IPS-20b (cell line): ENCODE data around the gene CNBD2.
"Not testable (repeated sequence)": the region's sequence is repeated elsewhere in the genome, so short reads cannot be mapped to it uniquely, and the experiment has no call there.

Experiments
- H3K27ac ChIP-seq: one replicate; pipeline ENCODE4 v1.5.1; 2013; ENCODE audit warnings: low read length
- H3K27me3 ChIP-seq: 2 replicates; pipeline ENCODE4 v1.6.1; 2013; ENCODE audit warnings: mild to moderate bottlenecking, low read length, inconsistent platforms; ENCODE audit not compliant: insufficient read depth
- H3K36me3 ChIP-seq: 2 replicates; pipeline ENCODE4 v1.6.1; 2013; ENCODE audit warnings: low read depth, mild to moderate bottlenecking, inconsistent platforms, low read length, moderate library complexity; ENCODE audit not compliant: insufficient read depth
- H3K4me1 ChIP-seq: 2 replicates; pipeline ENCODE4 v1.6.1; 2013; ENCODE audit warnings: mild to moderate bottlenecking, control low read depth, inconsistent platforms, low read length, moderate library complexity; ENCODE audit not compliant: insufficient read depth
- H3K4me3 ChIP-seq: 2 replicates; pipeline ENCODE4 v1.5.1; 2013; ENCODE audit warnings: mild to moderate bottlenecking, low read length, inconsistent platforms
- H3K9ac ChIP-seq: 2 replicates; pipeline ENCODE4 v1.6.1; 2013; ENCODE audit warnings: low read depth, mild to moderate bottlenecking, inconsistent platforms, low read length, moderate library complexity
- H3K9me3 ChIP-seq: 2 replicates; pipeline ENCODE4 v1.6.1; 2013; ENCODE audit warnings: mild to moderate bottlenecking, low read depth, low read length, inconsistent platforms; ENCODE audit not compliant: insufficient read depth

CNBD2 gene

DNA sequence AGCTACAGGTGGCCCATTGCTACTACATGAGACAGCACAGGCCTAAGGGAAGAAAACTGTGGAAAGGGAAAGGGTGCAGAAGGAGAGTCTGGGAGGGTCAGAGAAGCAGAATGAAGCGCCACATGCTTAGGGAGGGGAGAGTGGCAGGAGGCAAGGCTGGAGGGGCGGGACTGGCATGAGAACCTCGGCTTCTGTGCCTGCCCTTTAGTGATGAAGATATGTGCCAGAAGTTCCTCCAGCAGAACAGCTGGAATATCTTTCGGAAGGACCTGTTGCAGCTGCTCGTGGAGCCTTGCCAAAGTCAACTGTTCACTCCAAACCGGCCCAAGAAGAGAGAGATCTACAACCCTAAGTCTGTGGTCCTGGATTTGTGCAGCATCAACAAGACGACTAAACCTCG lies 61.8 kb downstream of the CNBD2 start:
- Histone ChIP-seq H3K4me3 (no peak overlapping the region), H3K4me1 (no peaks in the 10 kb centered on the region), H3K9me3 (no peaks in the 10 kb centered on the region), H3K27me3 (no peaks in the 10 kb centered on the region), H3K36me3 (no peaks in the 10 kb centered on the region), H3K9ac (no peak overlapping the region), H3K27ac (no peak overlapping the region)

DNA sequence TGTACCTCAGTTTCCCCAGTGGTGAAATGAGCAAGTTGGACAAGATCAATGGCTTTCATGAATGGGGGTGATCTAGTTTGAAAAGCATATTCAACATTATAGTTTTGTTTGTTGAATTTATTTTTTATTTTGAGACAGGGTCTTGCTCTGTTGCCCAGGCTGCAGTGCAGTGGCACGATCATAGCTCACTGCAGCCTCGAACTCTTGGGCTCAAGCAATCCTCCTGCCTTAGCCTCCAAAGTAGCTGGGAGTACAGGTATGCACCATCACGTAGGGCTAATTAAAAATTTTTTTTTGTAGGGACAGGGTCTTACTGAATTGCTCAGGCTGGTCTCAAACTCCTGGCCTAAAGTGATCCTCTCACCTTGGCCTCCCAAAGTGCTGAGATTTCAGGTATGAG lies 63.4 kb downstream of the CNBD2 start:
- no peaks in the 10 kb centered on the region for H3K4me1 ChIP-seq

DNA sequence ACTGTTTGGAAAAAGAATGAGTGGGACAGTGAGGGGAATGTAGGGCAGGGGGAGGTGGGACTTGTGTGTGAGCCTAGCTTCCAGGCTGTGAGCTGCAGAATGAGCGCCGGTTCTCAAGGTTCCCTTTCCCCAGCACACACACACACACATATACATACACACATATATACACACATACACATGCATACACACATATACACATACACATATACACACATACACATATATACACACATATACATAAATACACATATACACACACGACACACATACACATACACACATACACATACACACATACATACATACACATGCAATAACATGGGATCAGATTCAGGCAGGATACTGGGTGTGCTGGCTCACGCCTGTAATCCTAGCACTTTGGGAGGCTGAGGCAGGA lies 66.5 kb downstream of the CNBD2 start:
- Histone ChIP-seq H3K9me3 (no peaks in the 10 kb centered on the region), H3K9ac (no peak overlapping the region), H3K4me1 (no peaks in the 10 kb centered on the region), H3K36me3 (no peaks in the 10 kb centered on the region), H3K27ac (no peak overlapping the region), H3K27me3 (no peaks in the 10 kb centered on the region), H3K4me3 (no peak overlapping the region)

More for the DNA sequence above, 63.4 kb downstream of the CNBD2 start:
- no peaks in the 10 kb centered on the region for H3K36me3 ChIP-seq
- no peak overlapping the region for H3K4me3 ChIP-seq
- no peaks in the 10 kb centered on the region for H3K9me3 ChIP-seq
- H3K27me3 ChIP-seq, result no peaks in the 10 kb centered on the region
- H3K9ac ChIP-seq, result no peak overlapping the region
- H3K27ac ChIP-seq, result no peak overlapping the region

DNA sequence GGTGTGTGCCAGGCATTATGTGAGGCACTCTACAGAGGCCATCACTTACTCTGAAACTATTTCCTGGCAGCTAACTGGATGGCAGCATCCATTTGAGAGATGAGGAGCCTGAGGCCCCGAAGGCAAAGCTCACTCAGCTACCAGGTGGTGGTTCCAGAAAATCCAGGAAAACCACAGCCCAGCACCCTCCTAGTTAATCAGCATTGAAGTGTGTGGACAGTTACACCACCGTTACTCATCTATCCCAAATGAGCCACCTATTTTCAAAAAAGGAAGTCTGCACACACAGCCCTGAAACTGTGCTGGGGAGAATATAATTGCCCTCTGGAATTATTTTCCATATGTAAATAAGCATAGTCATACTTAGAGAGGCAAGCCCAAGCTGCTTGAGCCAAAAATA lies 67.4 kb downstream of the CNBD2 start:
- Histone ChIP-seq H3K4me3 (no peak overlapping the region), H3K27ac (no peak overlapping the region), H3K9ac (no peak overlapping the region), H3K36me3 (no peaks in the 10 kb centered on the region), H3K9me3 (no peaks in the 10 kb centered on the region), H3K4me1 (no peaks in the 10 kb centered on the region), H3K27me3 (no peaks in the 10 kb centered on the region)

DNA sequence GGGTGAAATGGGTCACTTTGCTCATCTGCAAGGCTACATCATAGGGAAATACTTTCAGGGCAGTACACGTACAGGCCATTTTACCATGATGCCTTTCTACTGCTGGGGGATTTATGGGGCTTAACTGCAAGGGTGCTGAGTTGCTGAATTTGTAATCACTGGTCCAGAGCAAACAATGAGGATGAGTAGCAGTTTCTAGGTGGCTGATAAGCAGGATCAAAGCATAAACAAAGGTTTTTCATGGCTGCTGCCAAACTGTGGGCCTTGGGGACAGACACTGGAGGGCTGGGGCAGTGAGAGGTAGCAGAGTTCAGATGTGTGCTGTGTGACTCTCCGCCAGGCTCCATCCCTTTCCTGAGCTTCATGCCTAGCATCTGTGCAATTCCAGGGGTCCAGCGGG lies 68.3 kb downstream of the CNBD2 start:
- H3K4me1 ChIP-seq, result no peaks in the 10 kb centered on the region
- no peaks in the 10 kb centered on the region for H3K9me3 ChIP-seq
- H3K27ac ChIP-seq, result no peak overlapping the region
- no peaks in the 10 kb centered on the region for H3K36me3 ChIP-seq
- H3K4me3 ChIP-seq, result no peak overlapping the region
- no peak overlapping the region for H3K9ac ChIP-seq
- H3K27me3 ChIP-seq, result no peaks in the 10 kb centered on the region

DNA sequence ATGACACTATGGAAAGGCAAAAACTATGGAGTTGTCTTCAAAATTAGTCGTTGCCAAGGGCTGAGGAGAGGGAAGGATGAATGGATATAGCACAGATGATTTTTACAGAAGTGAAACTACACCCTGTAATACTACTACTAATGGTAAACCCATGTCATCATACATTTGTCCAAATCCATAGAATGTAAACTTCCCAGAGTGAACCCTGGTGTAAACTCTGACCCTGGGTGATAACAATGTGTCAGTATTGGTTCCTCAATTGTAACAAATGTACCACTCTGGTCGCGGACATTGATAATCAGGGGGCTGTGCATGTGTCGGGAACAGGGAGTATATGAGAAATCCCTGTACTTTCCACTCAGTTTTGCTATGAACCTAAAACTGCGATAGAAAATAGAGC lies 72.2 kb downstream of the CNBD2 start:
- no peak overlapping the region for H3K9ac ChIP-seq
- H3K4me1 ChIP-seq, result no peaks in the 10 kb centered on the region
- no peaks in the 10 kb centered on the region for H3K27me3 ChIP-seq
- no peaks in the 10 kb centered on the region for H3K36me3 ChIP-seq
- no peaks in the 10 kb centered on the region for H3K9me3 ChIP-seq
- no peak overlapping the region for H3K4me3 ChIP-seq
- no peak overlapping the region for H3K27ac ChIP-seq

DNA sequence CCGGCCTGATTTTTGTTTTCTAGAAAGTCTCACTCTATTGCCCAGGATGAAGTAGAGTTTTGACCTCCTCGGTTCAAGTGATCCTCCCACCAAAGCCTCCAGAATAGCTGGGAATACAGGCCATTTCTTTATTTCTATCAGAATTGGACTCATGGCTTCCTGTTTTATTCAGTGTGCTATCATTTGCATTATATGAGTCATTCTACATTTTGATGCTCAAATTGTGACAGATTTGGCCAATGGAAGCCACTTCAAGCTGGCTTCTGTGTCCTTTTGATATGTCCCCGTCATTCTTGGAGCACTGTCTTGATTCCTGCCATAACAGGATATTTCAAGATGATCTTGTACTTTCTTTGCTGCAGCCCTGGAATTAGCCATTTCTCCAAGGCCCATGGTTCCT lies 75.1 kb downstream of the CNBD2 start:
- no peaks in the 10 kb centered on the region for H3K27me3 ChIP-seq
- no peak overlapping the region for H3K4me3 ChIP-seq
- H3K9ac ChIP-seq, result no peak overlapping the region
- H3K27ac ChIP-seq, result no peak overlapping the region
- H3K9me3 ChIP-seq, result no peaks in the 10 kb centered on the region
- peaks cover 6% of the 10 kb centered on the region for H3K36me3 ChIP-seq
- H3K4me1 ChIP-seq, result no peaks in the 10 kb centered on the region

DNA sequence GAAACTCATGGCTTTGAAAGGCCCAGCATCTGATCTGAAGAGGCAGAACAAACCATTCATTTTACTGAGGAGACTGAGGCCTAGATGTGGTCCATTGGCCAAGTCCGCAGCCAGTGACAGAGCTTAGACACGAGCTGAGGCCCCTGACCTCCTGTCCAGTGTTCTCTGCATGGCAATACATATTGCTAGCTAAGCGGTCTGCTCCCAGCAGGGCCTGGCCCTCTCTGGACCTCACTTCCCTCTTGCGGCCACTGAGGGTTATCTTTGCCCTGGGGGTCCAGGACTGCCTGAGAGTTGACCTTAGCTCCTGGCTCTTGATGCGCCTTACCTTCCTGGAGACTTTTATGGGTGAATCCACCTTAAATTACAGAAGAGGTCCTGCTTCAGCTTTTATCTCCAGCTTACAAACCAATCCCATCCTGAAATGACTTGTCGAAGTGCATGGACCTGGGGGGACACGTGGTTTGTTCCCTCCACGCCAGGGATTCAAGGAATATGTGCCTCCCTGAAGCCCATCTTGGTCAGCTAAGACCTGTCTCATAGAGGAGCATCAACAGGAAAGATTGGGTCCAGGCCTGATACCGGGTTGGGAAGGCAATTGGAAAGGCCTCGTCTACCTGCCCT lies 75.6 kb downstream of the CNBD2 start:
- Histone ChIP-seq H3K4me1 (no peaks in the 10 kb centered on the region), H3K27me3 (no peaks in the 10 kb centered on the region), H3K4me3 (no peak overlapping the region), H3K27ac (no peak overlapping the region), H3K36me3 (peaks cover 6% of the 10 kb centered on the region), H3K9ac (no peak overlapping the region), H3K9me3 (no peaks in the 10 kb centered on the region)

DNA sequence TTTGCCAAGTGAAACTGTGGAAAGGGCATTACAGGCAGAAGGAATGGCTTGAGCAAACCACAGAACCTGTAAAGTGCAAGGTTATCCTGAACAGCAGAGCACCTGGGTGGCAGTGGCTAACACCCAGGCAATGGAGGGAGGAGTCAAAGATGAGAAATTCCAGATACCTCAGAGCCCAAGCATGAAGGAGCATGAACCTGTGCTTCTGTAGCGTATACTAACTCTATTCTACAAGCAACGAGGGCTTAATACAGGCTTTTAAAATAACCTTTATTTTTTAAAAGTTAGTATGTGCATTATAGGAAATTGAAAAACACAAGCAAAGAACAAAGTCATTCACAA lies 77.0 kb downstream of the CNBD2 start:
- Histone ChIP-seq H3K27me3 (no peaks in the 10 kb centered on the region), H3K36me3 (peaks cover 6% of the 10 kb centered on the region), H3K4me3 (no peak overlapping the region), H3K4me1 (no peaks in the 10 kb centered on the region), H3K27ac (no peak overlapping the region), H3K9me3 (no peaks in the 10 kb centered on the region), H3K9ac (no peak overlapping the region)

DNA sequence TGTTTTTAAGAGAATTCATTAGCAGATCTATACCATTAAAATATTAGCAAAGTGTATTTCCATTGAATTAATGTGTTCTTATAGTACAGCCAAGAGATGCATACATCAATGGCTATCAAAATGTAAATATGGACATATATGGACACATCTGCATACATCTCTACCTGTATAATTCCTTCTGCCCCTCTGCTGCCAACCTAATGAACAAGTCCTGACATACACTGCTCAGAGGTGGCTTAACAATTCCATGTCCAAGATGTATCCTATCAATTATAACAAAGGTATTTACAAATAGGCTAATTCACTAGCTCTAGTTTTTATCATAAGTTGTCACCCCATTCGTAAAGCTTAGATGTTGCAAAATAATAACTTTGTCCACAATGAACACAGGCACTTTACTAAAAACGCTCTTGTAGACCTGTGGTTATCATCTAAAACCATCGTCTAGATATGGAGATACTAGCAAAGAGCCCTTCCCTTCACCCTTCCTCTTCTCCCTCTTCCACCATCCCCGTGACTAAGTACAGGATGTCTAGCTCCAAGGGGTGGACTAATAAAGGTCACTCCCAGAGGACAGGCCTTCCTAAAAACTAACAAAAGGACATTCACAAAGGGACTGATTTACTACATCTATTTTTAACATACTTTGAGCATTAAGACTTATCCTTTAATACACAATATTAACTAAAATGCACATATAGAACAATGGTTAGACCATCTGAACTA lies 77.8 kb downstream of the CNBD2 start:
- not testable (repeated sequence) for H3K36me3 ChIP-seq, H3K4me1 ChIP-seq, H3K4me3 ChIP-seq, H3K9ac ChIP-seq, H3K27ac ChIP-seq, H3K9me3 ChIP-seq, H3K27me3 ChIP-seq

DNA sequence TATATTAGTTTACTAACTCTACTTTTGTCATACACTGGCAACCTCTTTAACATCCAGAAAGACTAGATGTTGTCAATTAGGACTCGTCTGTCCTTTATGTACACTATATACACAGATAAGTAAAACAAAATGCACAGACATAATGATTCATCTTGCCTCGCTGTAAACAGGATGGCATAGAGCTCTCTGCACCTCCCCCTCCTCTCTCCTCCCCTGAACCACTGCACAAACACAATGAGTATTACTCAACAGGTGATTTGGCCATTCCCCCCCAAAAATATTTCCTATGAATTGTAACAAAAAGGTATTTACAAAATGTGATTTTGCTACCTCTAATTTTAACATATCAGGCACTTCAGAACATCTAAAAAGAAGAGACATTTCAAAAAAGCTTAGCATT lies 81.0 kb downstream of the CNBD2 start:
- peak overlapping the region; percentile 96; the same call in 1 of the 2 replicates for H3K9ac ChIP-seq
- H3K4me3 ChIP-seq, result peak overlapping the region; percentile 71
- not testable (repeated sequence) for H3K27ac ChIP-seq, H3K4me1 ChIP-seq, H3K36me3 ChIP-seq, H3K9me3 ChIP-seq, H3K27me3 ChIP-seq

DNA sequence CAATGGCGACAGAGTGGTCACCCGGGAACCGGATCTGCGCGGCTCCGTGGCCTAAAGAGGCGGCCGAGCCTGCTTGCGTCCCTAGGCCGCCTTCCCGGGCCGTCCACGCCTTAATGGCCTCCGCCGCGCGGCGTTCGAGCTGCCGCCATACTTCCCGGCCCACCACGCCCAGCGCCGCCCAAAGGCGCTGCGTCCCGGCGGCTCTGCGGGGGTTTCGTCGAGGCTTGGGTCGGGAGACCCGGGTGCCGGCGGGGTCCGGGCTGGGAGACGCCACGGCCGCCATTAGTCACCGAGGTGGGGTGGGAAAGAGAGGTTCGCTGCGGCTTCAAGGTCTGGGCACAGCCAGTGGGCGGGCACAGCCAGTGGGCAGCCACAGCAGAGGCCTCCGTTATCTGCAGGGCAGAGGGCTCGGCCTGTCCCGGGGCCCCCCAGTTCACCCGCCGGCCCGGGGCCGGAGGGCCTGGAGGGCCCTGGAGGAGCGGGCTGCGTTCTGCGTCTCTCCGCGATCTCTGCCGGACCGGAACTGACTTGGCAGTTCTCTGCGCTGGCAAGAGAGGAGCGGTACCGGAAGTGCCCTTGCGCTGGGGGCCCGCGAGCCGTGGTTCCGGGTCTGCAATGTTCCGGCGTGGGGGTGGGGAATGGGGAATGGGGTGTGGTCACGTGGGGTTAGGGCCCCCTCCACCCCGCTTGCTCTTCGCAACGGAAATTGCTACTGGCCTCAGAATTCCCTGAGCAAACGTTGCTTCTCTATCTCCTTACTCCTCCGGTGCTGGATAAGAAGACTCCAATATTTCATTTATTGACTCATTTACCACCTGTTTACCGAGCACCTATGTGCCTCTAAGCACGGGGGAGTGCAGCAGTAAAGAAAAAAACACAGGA lies 82.3 kb downstream of the CNBD2 start:
- H3K36me3 ChIP-seq, result peaks cover 6% of the 10 kb centered on the region
- H3K4me3 ChIP-seq, result peak overlapping the region; percentile 71
- H3K4me1 ChIP-seq, result peaks cover 7% of the 10 kb centered on the region
- H3K27me3 ChIP-seq, result no peaks in the 10 kb centered on the region
- peak overlapping the region; percentile 96 for H3K9ac ChIP-seq
- peak overlapping the region; percentile 69 for H3K27ac ChIP-seq
- H3K9me3 ChIP-seq, result no peaks in the 10 kb centered on the region
